Liver (tissue), 9 donors: ENCODE results near the gene ZBTB21. TPM values are rescaled to one million over a fixed set of nuclear protein-coding genes. Genes with fewer than 3 reads are reported as not detected.

ENCODE experiments used
- DNase-seq: peaks from one replicate; pipeline ENCODE4 v3.0.0-alpha.2; 2017; ENCODE audit warnings: low spot score
- H3K27ac ChIP-seq, 2 donors: one replicate each; pipeline ENCODE4 v1.7.0; 2013; ENCODE audit warnings: inconsistent platforms in 2 of 2, low read length in 2 of 2, control low read depth in 1 of 2, low read depth in 1 of 2, mild to moderate bottlenecking in 1 of 2
- H3K27me3 ChIP-seq, 4 donors: one replicate each; pipeline versions ENCODE4 v1.6.1 to v1.7.0; 2013; ENCODE audit warnings: low read length in 3 of 4, inconsistent platforms in 1 of 4, mild to moderate bottlenecking in 1 of 4, moderate library complexity in 1 of 4; ENCODE audit not compliant: control insufficient read depth in 4 of 4, insufficient read depth in 4 of 4
- H3K36me3 ChIP-seq, 4 donors: one replicate each; pipeline versions ENCODE4 v1.6.1 to v1.7.0; 2013; ENCODE audit warnings: low read length in 3 of 4, mild to moderate bottlenecking in 3 of 4, low read depth in 1 of 4, moderate library complexity in 1 of 4; ENCODE audit not compliant: control insufficient read depth in 4 of 4, insufficient read depth in 3 of 4
- H3K4me1 ChIP-seq, 4 donors: one replicate each; pipeline versions ENCODE4 v1.6.1 to v1.7.0; 2013; ENCODE audit warnings: low read length in 3 of 4, mild to moderate bottlenecking in 3 of 4, moderate library complexity in 1 of 4; ENCODE audit not compliant: control insufficient read depth in 4 of 4, insufficient read depth in 4 of 4
- H3K4me3 ChIP-seq, 3 donors: one replicate each; pipeline versions ENCODE4 v1.6.1 to v1.7.0; 2013; ENCODE audit warnings: low read length in 3 of 3, control low read depth in 1 of 3, low read depth in 1 of 3, mild to moderate bottlenecking in 1 of 3
- H3K9ac ChIP-seq, 2 donors: one replicate each; pipeline ENCODE4 v1.7.0; 2013; ENCODE audit warnings: low read length in 2 of 2, mild to moderate bottlenecking in 2 of 2, moderate library complexity in 2 of 2, control low read depth in 1 of 2, low read depth in 1 of 2
- H3K9me3 ChIP-seq, 4 donors: one replicate each; pipeline versions ENCODE4 v1.6.1 to v1.7.0; 2013; ENCODE audit warnings: low read length in 3 of 4; ENCODE audit not compliant: control insufficient read depth in 4 of 4
- ATF3 ChIP-seq: IDR thresholded peaks from 2 replicates; pipeline ENCODE4 v1.6.1; 2016; ENCODE audit warnings: antibody characterized with exemption
- EGR1 ChIP-seq, 2 donors: IDR thresholded peaks; 2 replicates each; pipeline ENCODE4 v1.6.1; 2016 to 2018; ENCODE audit warnings: antibody characterized with exemption in 2 of 2, low read depth in 2 of 2
- FOXA1 ChIP-seq: IDR thresholded peaks from 2 replicates; pipeline ENCODE4 v1.6.1; 2016; ENCODE audit warnings: antibody characterized with exemption
- FOXA2 ChIP-seq: IDR thresholded peaks from 2 replicates; pipeline ENCODE4 v1.6.1; 2016; ENCODE audit warnings: antibody characterized with exemption
- GABPA ChIP-seq, 2 donors: IDR thresholded peaks in 1 of 2; conservative IDR thresholded peaks in 1 of 2; 2 replicates each; pipeline ENCODE4 v1.6.1; 2016; ENCODE audit warnings: antibody characterized with exemption in 2 of 2, mild to moderate bottlenecking in 1 of 2, moderate library complexity in 1 of 2
- HNF4A ChIP-seq, 2 donors: conservative IDR thresholded peaks; 2 replicates each; pipeline ENCODE4 v1.6.1; 2016; ENCODE audit warnings: antibody characterized with exemption in 2 of 2, mild to moderate bottlenecking in 2 of 2
- HNF4G ChIP-seq: IDR thresholded peaks from 2 replicates; pipeline ENCODE4 v1.6.1; 2016; ENCODE audit warnings: antibody characterized with exemption
- JUND ChIP-seq, 2 donors: IDR thresholded peaks; 2 replicates each; pipeline ENCODE4 v1.6.1; 2016; ENCODE audit warnings: antibody characterized with exemption in 2 of 2
- NR2F2 ChIP-seq: IDR thresholded peaks from 2 replicates; pipeline ENCODE4 v1.6.1; 2016; ENCODE audit warnings: antibody characterized with exemption
- RAD21 ChIP-seq, 2 donors: IDR thresholded peaks; 2 replicates each; pipeline ENCODE4 v1.6.1; 2016; ENCODE audit warnings: antibody characterized with exemption in 2 of 2, mild to moderate bottlenecking in 2 of 2
- RXRA ChIP-seq, 2 donors: IDR thresholded peaks; 2 replicates each; pipeline ENCODE4 v1.6.1; 2017 to 2018; ENCODE audit warnings: antibody characterized with exemption in 2 of 2, mild to moderate bottlenecking in 1 of 2
- SP1 ChIP-seq: IDR thresholded peaks from 2 replicates; pipeline ENCODE4 v1.6.1; 2018; ENCODE audit warnings: antibody characterized with exemption, mild to moderate bottlenecking
- TAF1 ChIP-seq: conservative IDR thresholded peaks from 2 replicates; pipeline ENCODE4 v1.6.1; 2016; ENCODE audit warnings: antibody characterized with exemption, mild to moderate bottlenecking
- WGBS: extraction: QIAGEN DNeasy Blood & Tissue Kit; methylation state at CpG from one replicate; pipeline ENCODE4 v1.1.7; 2013; 5-methylcytosine and 5-hydroxymethylcytosine counted together
- polyA plus RNA-seq, 2 donors: library from polyadenylated mRNA; stranded (reverse) in 1 of 2; unstranded in 1 of 2; fragments of 200-250 nt in 1 of 2; fragments of >200 nt in 1 of 2; fragmentation: Nextera tagmentation in 1 of 2; extraction: Ambion mirVana in 1 of 2; gene quantifications; one replicate each; pipeline versions ENCODE4 v1.2.1 to v1.2.3, GENCODE V29; 2013 to 2015
- total RNA-seq, 2 donors: library from RNA; depleted of rRNA; stranded (reverse); fragments of >200 nt; gene quantifications; one replicate each; pipeline ENCODE4 v1.2.3, GENCODE V29; 2014
- TF ChIP-seq, protein P1 (sequence below): IDR thresholded peaks from 2 replicates; pipeline ENCODE4 v1.6.1; 2016; ENCODE audit warnings: antibody characterized with exemption
- TF ChIP-seq, protein P2 (sequence below): IDR thresholded peaks from 2 replicates; pipeline ENCODE4 v1.6.1; 2016; ENCODE audit warnings: antibody characterized with exemption
- TF ChIP-seq, protein P3 (sequence below): IDR thresholded peaks from 2 replicates; pipeline ENCODE4 v1.6.1; 2016; ENCODE audit warnings: antibody characterized with exemption, mild to moderate bottlenecking
- donor health status: healthy.
- donor health status: healthy.
- donor health status: healthy.
- donor health status: healthy.
- donor health status: healthy.

The ZBTB21 gene
- total and polyA plus RNA-seq, 4 donors = 3.1 to 14.1 (median 4.0) TPM

DNA sequence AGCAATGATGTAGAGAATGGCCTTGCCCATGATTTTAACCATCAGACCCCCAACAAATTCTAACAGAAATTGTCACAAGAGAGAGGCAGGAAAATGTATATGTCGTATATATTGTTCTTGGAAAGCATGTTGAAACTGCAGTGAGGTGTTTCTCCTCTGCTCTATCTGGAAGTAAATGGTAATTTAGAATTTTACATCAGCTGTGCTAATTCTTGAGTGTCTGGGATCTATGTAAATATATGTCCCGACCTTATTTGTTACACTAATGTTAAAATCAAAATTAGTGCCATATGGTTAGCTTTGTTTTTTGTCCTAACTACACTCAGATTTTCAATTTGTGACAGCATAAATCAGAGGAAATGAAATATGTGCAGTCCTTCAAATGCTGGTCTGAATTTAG, 20.5 kb downstream of the ZBTB21 start (continued):
- TF ChIP-seq HNF4G = no peak

- DNase-seq = no peak
- Histone ChIP-seq H3K36me3 (peaks cover 6 to 15% (median 14%) of the 10 kb centered on the region in 4 donors), H3K4me1 (peaks cover 0 to 8% (median 2%) of the 10 kb centered on the region in 4 donors), H3K9me3 (no peaks in the 10 kb centered on the region), H3K4me3 (no peak overlapping the region), H3K27ac (no peak overlapping the region), H3K9ac (no peak overlapping the region), H3K27me3 (no peaks in the 10 kb centered on the region)
- 60% methylated on average over 3 of the region's 3 CpGs for WGBS
- TF ChIP-seq JUND (IDR thresholded peaks at IDR 0.05) (no peak), TAF1 (no peak)
- TF ChIP-seq, protein P1, sequence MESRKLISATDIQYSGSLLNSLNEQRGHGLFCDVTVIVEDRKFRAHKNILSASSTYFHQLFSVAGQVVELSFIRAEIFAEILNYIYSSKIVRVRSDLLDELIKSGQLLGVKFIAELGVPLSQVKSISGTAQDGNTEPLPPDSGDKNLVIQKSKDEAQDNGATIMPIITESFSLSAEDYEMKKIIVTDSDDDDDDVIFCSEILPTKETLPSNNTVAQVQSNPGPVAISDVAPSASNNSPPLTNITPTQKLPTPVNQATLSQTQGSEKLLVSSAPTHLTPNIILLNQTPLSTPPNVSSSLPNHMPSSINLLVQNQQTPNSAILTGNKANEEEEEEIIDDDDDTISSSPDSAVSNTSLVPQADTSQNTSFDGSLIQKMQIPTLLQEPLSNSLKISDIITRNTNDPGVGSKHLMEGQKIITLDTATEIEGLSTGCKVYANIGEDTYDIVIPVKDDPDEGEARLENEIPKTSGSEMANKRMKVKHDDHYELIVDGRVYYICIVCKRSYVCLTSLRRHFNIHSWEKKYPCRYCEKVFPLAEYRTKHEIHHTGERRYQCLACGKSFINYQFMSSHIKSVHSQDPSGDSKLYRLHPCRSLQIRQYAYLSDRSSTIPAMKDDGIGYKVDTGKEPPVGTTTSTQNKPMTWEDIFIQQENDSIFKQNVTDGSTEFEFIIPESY = no peak
Measured at GRCh38 chr21:41987310-41987709, 22.9 kb downstream of the ZBTB21 start.

DNA sequence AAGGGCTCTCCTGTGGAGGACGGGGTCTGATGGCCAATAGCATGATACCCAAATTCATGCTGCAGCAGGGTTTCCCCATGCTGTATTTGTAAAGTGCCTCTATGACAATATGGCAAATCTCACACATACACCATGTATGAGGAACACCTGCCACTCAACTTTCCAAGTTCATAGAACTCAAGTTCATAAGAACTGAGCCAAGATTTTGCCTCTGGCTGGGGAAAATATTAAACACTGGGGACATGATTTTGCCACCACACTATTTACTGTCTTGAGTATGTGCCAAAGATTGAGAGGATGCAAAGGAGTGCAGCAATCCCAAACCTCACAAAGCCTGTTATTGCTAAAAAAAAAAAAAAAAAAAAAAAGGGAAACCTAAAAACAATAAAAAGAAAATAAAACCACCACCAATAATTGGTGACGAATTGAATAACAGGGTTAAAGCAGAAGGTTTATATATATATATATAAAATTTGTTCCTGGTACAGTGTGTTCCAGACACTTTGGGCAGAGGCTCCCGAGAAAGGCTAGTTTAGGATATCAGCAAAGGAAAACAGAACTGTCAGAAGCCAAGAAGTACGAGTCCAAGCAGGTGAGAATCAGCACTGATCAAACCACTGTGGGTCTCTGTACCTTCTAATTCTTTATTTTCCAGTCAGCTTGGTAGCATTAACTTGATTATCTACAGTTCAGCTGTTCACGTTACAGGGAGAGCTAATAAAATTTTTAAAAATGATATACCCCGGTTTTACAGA, 24.3 kb downstream of the ZBTB21 start:
- Histone ChIP-seq H3K27ac (no peak overlapping the region), H3K9me3 (no peaks in the 10 kb centered on the region), H3K36me3 (peaks cover 0 to 1% (median under 1%) of the 10 kb centered on the region in 4 donors), H3K4me1 (peaks cover 0 to 8% (median 2%) of the 10 kb centered on the region in 4 donors), H3K4me3 (no peak overlapping the region), H3K9ac (no peak overlapping the region), H3K27me3 (no peaks in the 10 kb centered on the region)
- WGBS = 71% methylated on average over 6 of the region's 6 CpGs
- no peak for DNase-seq
- no peak for TF ChIP-seq GABPA (IDR thresholded peaks at IDR 0.05 in 1 of 2, conservative IDR thresholded peaks at IDR 0.05 in 1 of 2)
- no peak for TF ChIP-seq EGR1 (IDR thresholded peaks at IDR 0.05; ENCODE audit: low read depth in 2 of 2)
- TF ChIP-seq FOXA1 = no peak
- TF ChIP-seq JUND (IDR thresholded peaks at IDR 0.05) = no peak
- TF ChIP-seq, protein P2, sequence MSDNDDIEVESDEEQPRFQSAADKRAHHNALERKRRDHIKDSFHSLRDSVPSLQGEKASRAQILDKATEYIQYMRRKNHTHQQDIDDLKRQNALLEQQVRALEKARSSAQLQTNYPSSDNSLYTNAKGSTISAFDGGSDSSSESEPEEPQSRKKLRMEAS = no peak
- no peak for TF ChIP-seq ATF3
- TF ChIP-seq SP1 = no peak

DNA sequence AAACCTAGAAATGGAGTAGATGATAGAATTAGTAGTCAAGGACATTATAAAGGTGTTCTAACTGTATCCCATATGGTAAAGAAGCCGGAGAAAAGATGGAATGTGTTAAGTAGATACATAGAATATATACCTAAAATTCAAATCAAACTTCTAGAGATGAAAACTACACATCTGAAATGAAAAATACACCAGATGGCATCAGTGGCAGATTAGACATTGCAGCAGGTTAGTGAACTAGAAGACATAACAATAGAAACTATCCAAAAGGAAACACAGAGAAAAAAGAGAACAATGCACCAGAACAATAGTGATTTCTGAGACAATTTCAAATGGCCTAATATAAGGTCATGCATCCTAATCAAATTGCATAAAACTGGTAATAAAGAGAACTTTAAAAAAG, 26.9 kb downstream of the ZBTB21 start:
- Histone ChIP-seq H3K9ac (no peak overlapping the region), H3K36me3 (no peaks in the 10 kb centered on the region)
- 93% methylated on average over 1 of the region's 1 CpG for WGBS

More for the DNA sequence above, 26.9 kb downstream of the ZBTB21 start:
- DNase-seq = no peak
- H3K4me1 ChIP-seq = peaks cover 0 to 8% (median 2%) of the 10 kb centered on the region in 4 donors
- H3K4me3 ChIP-seq = no peak overlapping the region
- peaks cover 0 to 6% (median 0%) of the 10 kb centered on the region in 4 donors for H3K9me3 ChIP-seq
- H3K27ac ChIP-seq = no peak overlapping the region
- TF ChIP-seq, protein P3, sequence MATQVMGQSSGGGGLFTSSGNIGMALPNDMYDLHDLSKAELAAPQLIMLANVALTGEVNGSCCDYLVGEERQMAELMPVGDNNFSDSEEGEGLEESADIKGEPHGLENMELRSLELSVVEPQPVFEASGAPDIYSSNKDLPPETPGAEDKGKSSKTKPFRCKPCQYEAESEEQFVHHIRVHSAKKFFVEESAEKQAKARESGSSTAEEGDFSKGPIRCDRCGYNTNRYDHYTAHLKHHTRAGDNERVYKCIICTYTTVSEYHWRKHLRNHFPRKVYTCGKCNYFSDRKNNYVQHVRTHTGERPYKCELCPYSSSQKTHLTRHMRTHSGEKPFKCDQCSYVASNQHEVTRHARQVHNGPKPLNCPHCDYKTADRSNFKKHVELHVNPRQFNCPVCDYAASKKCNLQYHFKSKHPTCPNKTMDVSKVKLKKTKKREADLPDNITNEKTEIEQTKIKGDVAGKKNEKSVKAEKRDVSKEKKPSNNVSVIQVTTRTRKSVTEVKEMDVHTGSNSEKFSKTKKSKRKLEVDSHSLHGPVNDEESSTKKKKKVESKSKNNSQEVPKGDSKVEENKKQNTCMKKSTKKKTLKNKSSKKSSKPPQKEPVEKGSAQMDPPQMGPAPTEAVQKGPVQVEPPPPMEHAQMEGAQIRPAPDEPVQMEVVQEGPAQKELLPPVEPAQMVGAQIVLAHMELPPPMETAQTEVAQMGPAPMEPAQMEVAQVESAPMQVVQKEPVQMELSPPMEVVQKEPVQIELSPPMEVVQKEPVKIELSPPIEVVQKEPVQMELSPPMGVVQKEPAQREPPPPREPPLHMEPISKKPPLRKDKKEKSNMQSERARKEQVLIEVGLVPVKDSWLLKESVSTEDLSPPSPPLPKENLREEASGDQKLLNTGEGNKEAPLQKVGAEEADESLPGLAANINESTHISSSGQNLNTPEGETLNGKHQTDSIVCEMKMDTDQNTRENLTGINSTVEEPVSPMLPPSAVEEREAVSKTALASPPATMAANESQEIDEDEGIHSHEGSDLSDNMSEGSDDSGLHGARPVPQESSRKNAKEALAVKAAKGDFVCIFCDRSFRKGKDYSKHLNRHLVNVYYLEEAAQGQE = no peak
- no peak for TF ChIP-seq FOXA2
- TF ChIP-seq TAF1 = no peak
- TF ChIP-seq RXRA (IDR thresholded peaks at IDR 0.05) = no peak
- TF ChIP-seq EGR1 (IDR thresholded peaks at IDR 0.05; ENCODE audit: low read depth in 2 of 2) = no peak
- no peak for TF ChIP-seq HNF4G
- TF ChIP-seq, protein P2 = no peak
- TF ChIP-seq GABPA (IDR thresholded peaks at IDR 0.05 in 1 of 2, conservative IDR thresholded peaks at IDR 0.05 in 1 of 2) = no peak
- TF ChIP-seq RAD21 (IDR thresholded peaks at IDR 0.05) = no peak
- TF ChIP-seq JUND (IDR thresholded peaks at IDR 0.05) = no peak
- TF ChIP-seq ATF3 = no peak
- no peak for TF ChIP-seq NR2F2
- TF ChIP-seq FOXA1 = no peak
- TF ChIP-seq HNF4A (conservative IDR thresholded peaks at IDR 0.05) = no peak
- H3K27me3 ChIP-seq = no peaks in the 10 kb centered on the region
